NCI-H146 treated with DMSO at 0.1 percent for 48 hours (cell line): ENCODE data around the gene SAPCD1.

Source experiments
- DNase-seq: peaks from one replicate; lab custom pipeline; 2025; ENCODE audit not compliant: unreplicated experiment; lab: John Stamatoyannopoulos, UW

The SAPCD1 gene

DNA sequence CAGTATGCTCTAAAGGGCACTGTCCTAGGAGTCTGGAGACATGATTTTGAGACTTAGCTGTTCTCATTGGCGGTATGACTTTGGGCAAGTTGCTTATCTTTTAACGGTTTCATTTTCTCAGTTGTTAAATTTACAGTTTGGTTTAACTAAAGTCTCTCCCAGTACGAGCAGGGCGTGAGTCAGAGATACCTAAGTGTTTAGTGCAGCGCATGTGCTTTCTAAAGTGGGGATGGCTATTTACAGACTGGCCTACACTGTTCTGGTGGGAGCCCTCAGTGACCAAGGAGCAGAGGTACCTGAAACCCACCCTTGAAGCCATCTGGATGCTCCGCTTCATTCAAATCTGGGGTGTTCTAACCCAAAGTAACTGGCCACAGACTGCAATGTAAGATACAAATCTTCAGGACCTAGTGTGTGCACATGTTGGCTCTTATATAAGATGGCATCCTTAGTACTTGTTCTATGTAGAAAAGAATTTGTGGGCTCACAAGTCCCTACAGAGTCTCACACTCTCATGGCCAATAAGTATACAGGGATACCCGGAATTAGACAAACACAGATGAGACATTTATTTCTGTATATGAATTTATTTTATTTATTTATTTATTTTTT lies 11.9 kb upstream of the SAPCD1 start:
- DNase-seq, result no peak

DNA sequence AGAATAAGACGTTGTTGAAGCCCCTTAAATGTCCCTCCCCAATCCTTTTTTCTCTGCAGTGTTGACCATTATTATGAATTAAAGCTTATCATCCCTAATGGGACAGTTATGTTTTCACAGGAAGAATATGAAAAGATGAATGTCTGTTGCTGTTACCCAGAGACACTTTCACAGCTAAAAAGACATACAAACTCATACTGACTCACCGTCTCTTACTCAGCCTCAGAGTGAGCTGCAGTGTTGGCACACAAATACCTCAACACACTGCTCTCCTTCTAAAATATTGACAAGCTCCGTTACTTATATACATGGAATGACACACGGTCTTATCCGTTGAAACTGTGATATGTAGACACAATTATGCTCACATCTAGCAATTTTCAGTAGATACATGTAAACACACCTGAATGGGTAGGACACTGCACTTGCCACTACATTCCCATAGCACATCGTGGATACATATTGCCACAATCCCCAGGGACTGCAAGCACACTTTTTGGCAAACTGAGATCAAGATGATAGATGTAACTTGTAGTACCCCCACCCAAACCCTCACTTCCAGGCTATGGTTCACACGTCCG lies 9.6 kb upstream of the SAPCD1 start:
- no peak for DNase-seq

GRCh38 chr6:31758281-31758680 lies 4.2 kb upstream of the SAPCD1 start:
- no peak for DNase-seq

- DNase-seq, result no peak
Observed at GRCh38 chr6:31760790-31761189, 1.7 kb upstream of the SAPCD1 start.

- no peak for DNase-seq
Observed at GRCh38 chr6:31761343-31761742, 1.1 kb upstream of the SAPCD1 start.

DNA sequence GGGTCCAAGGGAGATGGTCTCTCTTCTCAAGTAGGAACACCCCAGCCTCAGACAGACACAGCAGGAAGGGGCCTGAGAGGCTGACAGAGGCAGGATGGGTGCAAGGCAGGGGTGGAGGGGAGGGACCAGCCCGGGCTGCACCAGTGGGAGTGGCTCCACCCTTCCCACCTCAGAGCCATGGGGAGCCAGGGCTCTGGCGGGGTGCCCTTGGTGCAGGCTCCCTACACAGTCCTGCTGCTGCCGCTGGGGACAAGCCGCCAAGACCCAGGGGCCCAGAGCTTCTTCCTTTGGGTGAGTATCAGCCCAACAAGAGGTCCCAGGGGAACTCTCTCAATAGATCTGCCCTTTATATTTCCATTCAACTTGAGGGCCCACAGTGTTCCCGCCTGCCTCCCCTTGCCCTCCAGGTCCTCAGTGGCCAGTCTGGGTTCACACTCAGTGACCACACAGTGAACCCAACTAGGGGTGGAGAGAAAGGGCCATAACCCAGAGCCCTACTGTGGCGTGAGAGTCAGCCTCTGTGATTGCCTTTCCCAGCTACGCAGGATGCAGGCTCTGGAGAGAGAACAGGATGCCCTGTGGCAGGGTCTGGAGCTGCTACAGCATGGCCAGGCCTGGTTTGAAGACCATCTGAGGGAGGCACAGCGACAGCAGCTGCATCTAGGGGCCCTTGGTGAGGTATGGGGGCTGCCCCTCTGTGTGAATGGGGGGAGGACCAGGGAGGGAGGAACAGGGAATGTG lies 592 bp downstream of the SAPCD1 start:
- no peak for DNase-seq

GRCh38 chr6:31763619-31763940 lies 1.1 kb downstream of the SAPCD1 start:
- no peak for DNase-seq

- no peak for DNase-seq
Observed at GRCh38 chr6:31764198-31764597, 1.7 kb downstream of the SAPCD1 start.

DNA sequence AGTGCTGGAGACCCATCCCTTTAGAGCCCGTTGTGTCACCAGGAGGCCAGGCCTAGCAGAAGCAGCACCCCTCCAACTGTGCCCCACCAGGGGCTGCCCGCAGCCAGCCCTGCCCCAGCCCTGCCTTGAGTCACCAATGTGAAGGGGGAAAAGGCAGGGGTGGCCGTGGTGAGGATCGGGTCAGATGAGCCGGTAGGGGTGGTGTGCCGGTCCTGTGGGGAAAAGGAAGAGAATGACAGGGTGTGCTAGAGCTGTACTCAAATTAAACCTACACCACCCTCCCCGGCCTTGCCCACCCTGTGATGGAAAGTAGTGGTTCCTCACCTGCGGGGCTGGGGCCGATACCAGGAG lies 3.1 kb downstream of the SAPCD1 start:
- DNase-seq, result no peak

DNA sequence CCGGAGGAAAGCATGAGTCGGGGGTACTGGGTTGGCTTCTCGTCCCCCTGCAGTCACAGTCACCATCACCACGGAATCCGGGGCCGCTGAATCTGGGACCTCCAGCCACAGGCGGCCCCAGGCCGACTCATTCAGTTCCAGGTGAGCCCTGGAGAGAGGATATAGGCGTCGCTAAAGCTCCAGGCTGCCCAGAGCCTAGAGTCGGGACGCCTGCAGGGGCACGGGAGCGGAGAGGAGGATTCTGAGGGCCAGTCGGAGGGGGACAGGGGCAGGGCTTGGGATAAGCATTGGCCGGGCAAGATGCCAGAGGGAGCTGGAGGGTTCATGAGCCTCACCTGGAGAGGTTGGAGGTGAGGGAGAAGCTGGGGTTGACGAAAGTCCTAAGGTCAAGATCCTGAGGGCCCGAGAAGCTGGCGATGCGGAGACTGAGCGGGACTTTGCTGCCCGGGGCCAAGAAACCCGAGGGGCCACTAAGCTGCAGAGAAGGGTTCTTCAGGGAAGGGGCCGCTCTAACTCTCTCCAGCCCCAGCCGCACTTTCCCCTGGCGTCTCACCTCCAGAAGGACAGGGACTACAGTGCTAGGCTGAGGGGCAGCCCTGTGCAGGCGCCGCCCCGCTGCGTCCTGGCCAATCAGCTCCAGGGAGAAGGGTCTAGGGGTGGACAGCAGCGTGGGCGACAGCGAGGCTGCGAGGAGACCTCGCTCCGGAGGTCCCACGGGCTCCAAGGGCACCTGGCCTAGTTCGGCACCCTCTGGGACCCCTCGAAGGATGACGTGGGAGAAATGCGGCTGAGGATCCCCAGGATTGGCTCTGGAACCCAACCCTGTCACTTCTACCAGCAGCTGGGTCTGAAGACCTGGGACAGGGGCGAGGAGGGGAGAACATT lies 3.7 kb downstream of the SAPCD1 start:
- no peak for DNase-seq

- DNase-seq, result no peak
Observed at GRCh38 chr6:31767096-31767645, 4.7 kb downstream of the SAPCD1 start.

DNA sequence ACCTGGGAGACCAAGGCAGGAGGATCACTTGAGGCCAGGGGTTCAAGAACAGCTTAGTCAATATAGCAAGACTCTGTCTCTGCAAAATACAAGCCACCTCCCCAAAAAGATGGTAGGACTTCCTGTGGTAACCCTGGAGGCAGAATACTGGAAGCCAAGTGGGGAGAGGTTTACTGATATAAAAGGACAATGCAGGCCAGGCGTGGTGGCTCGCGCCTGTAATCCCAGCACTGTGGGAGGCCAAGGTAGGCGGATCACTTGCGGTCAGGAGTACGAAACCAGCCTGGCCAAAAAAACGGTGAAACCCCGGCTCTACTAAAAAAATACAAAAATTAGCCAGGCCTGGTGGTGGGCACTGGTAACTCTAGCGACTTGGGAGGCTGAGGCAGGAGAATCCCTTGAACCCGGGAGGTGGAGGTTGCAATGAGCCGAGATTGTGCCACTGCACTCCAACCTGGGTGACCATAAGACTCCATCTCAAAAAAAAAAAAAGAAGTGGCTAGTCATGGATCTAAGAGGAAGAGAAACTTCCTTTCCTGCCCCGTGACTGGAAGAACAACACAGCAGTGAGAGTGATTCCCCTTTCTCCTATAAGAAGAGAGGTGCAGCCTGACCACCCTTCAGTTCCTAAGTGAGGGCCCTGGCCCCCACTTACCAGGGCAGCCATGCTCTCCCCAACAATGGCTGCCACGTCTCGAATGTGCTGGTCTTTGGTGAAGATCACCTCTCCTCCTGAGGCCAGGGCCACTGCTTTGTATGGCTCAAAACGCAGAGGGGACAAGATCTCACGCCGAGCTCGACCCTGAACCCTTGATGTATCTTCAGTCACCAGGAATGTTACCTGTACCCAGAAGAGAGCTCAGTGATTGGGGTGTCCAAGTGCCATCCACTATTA lies 6.2 kb downstream of the SAPCD1 start:
- no peak for DNase-seq

DNA sequence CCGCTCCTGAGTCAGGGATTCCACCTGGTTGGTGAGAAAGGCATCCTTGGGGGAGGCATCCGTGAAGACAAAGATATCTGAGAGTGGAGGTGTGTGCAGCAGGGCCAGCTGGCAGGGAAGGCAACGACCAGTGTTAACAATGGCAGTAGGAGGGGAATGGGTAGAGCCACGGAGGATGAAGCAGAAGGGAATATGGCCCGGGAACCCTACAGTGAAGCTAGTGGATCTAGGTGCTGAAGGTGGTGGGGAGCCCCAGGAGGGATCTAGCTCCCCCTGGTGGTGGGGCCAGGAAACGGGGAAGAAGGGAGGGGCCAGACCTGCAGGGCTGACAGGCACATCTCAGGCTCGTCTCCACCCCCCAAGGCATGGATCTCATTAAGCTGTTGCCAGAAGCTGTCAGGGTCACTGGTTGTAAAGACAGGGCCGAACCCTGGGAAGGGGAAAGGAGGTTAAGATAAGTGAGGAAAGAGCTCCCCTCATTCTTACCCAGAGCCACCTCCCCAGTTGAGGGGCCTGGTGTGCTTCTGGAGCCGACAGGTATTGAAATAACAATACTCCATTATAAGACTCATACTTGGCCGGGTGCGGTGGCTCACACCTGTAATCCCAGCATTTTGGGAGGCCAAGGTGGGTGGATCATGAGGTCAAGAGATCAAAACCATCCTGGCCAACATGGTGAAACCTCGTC lies 7.4 kb downstream of the SAPCD1 start:
- DNase-seq, result peak; percentile 70

GRCh38 chr6:31770860-31771259 lies 8.4 kb downstream of the SAPCD1 start:
- no peak for DNase-seq

GRCh38 chr6:31771992-31772358 lies 9.5 kb downstream of the SAPCD1 start:
- no peak for DNase-seq

- DNase-seq, result no peak
Observed at GRCh38 chr6:31775184-31775583, 12.7 kb downstream of the SAPCD1 start.

DNA sequence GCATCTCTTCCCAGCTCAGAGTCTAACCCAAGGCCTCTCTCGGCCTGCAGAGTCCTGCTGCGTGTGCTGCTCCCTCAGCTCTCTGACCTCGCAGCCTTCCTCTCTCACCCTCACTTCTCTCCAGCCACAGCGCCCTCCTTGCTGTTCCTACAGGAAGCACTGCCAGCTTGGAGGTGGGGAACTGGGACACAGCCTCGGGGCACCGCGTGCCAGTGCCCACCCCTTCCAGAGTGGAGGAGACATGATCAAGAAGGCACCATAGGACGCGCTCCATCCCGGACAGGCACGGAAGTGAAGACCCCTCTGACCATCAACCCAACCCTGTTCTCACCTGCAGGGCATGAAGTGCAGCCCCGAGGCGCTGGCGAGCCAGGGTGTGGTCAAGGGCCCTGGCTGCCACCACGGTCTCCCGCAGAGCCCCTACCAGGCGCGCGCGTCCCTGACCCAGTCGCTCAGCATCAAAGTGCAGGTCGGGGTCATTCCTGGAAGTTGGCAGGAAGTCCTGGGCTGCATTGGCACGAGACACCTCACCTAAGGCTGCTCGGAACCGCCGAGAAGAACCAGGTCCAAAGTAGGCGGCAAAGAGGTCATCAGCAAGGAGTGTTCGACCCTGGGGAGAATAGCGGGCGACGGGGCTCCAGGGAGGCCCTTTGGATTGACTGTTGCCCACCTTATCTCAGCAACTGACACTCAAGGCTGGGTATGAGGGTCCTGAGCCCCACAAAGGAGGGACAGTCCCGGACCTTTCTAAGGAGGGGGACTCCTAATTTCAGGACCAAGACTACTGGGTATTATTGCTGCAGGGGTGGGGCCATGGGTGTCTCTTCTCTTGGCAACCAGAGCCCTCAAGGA lies 13.4 kb downstream of the SAPCD1 start:
- no peak for DNase-seq

DNA sequence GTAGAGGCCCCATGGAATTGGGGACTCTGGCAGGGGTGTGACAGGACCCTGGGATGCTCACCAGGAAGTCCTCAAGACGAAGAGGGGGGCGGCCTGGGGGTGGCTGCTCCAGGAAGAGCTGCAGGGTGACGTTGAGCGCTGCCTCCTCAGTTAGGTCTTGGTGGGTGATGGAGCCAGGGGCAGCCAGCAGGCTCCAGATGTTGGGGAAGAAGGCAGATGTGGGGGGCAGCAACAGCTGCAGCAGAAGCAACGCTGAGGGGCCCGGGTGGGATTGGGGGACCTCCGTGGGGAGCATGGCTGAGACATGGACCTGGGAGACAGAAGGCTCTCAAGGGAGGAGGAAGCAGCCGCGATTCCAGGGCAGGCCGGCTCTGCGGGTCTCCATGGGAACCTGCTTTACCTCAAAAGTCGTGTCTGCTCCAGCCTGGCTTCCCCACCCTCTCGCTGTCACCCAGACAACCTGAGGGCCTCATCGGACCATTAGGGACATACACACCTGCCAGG lies 14.1 kb downstream of the SAPCD1 start:
- DNase-seq, result peak; percentile 36
